Neural cell (in vitro differentiated cells): ENCODE measurements around the gene CDX1. TPM values are rescaled to one million over a fixed set of nuclear protein-coding genes. Genes with fewer than 3 reads are reported as not detected.

Experiments used
- H2AFZ ChIP-seq: fragments of 200-600, 300-800 bp; sonication (generic), shearing (Covaris generic); 2 replicates; pipeline ENCODE4 v1.6.0; 2014; ENCODE audit warnings: low read depth, mild to moderate bottlenecking, antibody characterized with exemption, low read length, moderate library complexity
- H3F3A ChIP-seq: fragments of 200-600 bp; shearing (Covaris generic); 2 replicates; pipeline ENCODE4 v1.6.1; 2016; ENCODE audit warnings: mild to moderate bottlenecking, moderate library complexity, mixed read lengths, antibody characterized with exemption, low read length; ENCODE audit not compliant: insufficient read depth, poor library complexity, severe bottlenecking
- H3K27ac ChIP-seq: fragments of 200-600, 300-800 bp; sonication (generic), shearing (Covaris generic); 2 replicates; pipeline ENCODE4 v1.5.1; 2014; ENCODE audit warnings: mild to moderate bottlenecking, low read length, moderate library complexity
- H3K27me3 ChIP-seq: fragments of 300-800, 200-600 bp; sonication (generic), shearing (Covaris generic); 2 replicates; pipeline ENCODE4 v1.6.0; 2014; ENCODE audit warnings: mild to moderate bottlenecking, low read depth, low read length, moderate library complexity; ENCODE audit not compliant: insufficient read depth
- H3K36me3 ChIP-seq: fragments of 300-800, 200-600 bp; sonication (generic), shearing (Covaris generic); 2 replicates; pipeline ENCODE4 v1.5.1; 2014; ENCODE audit warnings: mild to moderate bottlenecking, antibody characterized with exemption, low read length, moderate library complexity; ENCODE audit not compliant: insufficient read depth
- H3K4me2 ChIP-seq: fragments of 300-800, 200-600 bp; sonication (generic), shearing (Covaris generic); 2 replicates; pipeline ENCODE4 v1.6.0; 2014; ENCODE audit warnings: mild to moderate bottlenecking, low read length
- H3K4me3 ChIP-seq: fragments of 300-800, 200-600 bp; sonication (generic), shearing (Covaris generic); 2 replicates; pipeline ENCODE4 v1.5.1; 2014; ENCODE audit warnings: mild to moderate bottlenecking, low read length, moderate library complexity
- H3K79me2 ChIP-seq: fragments of 200-600 bp; shearing (Covaris generic); replicated peaks from 2 replicates; pipeline ENCODE4 v1.6.0; 2014; ENCODE audit warnings: mild to moderate bottlenecking, low read length, moderate library complexity; ENCODE audit not compliant: insufficient read depth
- H3K9ac ChIP-seq: fragments of 300-800, 200-600 bp; sonication (generic), shearing (Covaris generic); 2 replicates; pipeline ENCODE4 v1.6.1; 2016; ENCODE audit warnings: mild to moderate bottlenecking, low read length, mixed read lengths
- H3K9me2 ChIP-seq: fragments of 200-600 bp; shearing (Covaris generic); 2 replicates; pipeline ENCODE4 v1.6.1; 2016; ENCODE audit warnings: mild to moderate bottlenecking, low read length, mixed read lengths; ENCODE audit not compliant: insufficient read depth
- H3K9me3 ChIP-seq: fragments of 200-600, 300-800 bp; sonication (generic), shearing (Covaris generic); 2 replicates; pipeline ENCODE4 v1.6.1; 2016; ENCODE audit warnings: mild to moderate bottlenecking, mixed run types, low read length, moderate library complexity, mixed read lengths
- H4K20me1 ChIP-seq: fragments of 200-600 bp; shearing (Covaris generic); 2 replicates; pipeline ENCODE4 v1.6.1; 2016; ENCODE audit warnings: mild to moderate bottlenecking, mixed run types; ENCODE audit not compliant: insufficient read depth
- CTCF ChIP-seq: fragments of 450-650 bp; IDR thresholded peaks from 2 replicates; pipeline ENCODE4 v1.5.1; 2014; ENCODE audit warnings: antibody characterized with exemption, mild to moderate bottlenecking, moderate library complexity; ENCODE audit not compliant: poor library complexity, severe bottlenecking
- EP300 ChIP-seq: fragments of 450-650 bp; conservative IDR thresholded peaks from 2 replicates; pipeline ENCODE4 v1.6.1; 2014; ENCODE audit warnings: antibody characterized with exemption, mild to moderate bottlenecking, moderate library complexity; ENCODE audit not compliant: poor library complexity, severe bottlenecking
- EZH2 ChIP-seq: fragments of 200-600, 300-800 bp; shearing (Covaris generic), sonication (generic); IDR thresholded peaks from 2 replicates; pipeline ENCODE4 v1.6.1; 2014; ENCODE audit warnings: antibody characterized with exemption, low read length, borderline replicate concordance, mild to moderate bottlenecking; ENCODE audit not compliant: insufficient read depth, poor library complexity, severe bottlenecking
- MXI1 ChIP-seq: fragments of 450-650 bp; conservative IDR thresholded peaks from 2 replicates; pipeline ENCODE4 v1.6.1; 2014; ENCODE audit warnings: antibody characterized with exemption, mild to moderate bottlenecking; ENCODE audit not compliant: poor library complexity, severe bottlenecking
- POLR2AphosphoS5 ChIP-seq: IDR thresholded peaks from 2 replicates; pipeline ENCODE4 v1.6.1; 2012
- RAD21 ChIP-seq: fragments of 450-650 bp; conservative IDR thresholded peaks from 2 replicates; pipeline ENCODE4 v1.6.1; 2014; ENCODE audit warnings: antibody characterized with exemption, mild to moderate bottlenecking, moderate library complexity
- SMC3 ChIP-seq: fragments of 450-650 bp; conservative IDR thresholded peaks from 2 replicates; pipeline ENCODE4 v1.6.1; 2014; ENCODE audit warnings: antibody characterized with exemption, mild to moderate bottlenecking, moderate library complexity; ENCODE audit not compliant: poor library complexity
- TAF1 ChIP-seq: IDR thresholded peaks from 2 replicates; pipeline ENCODE4 v1.6.1; 2012; ENCODE audit warnings: low read depth
- polyA plus RNA-seq: library from polyadenylated mRNA; depleted of rRNA; stranded (reverse); fragments of >200 nt; gene quantifications from 2 replicates; pipeline ENCODE4 v1.2.3, GENCODE V29; 2014
- TF ChIP-seq, protein P1 (sequence below): IDR thresholded peaks from 2 replicates; pipeline ENCODE4 v1.6.1; 2012; ENCODE audit warnings: borderline replicate concordance

The CDX1 gene
- polyA plus RNA-seq, 1 donor from 2014 or later = not detected

- H3K9me2 ChIP-seq = no peaks in the 10 kb centered on the region
- H3K4me2 ChIP-seq = no peak overlapping the region
- H3K9me3 ChIP-seq = no peaks in the 10 kb centered on the region
- H3K4me3 ChIP-seq = no peak overlapping the region
- no peak overlapping the region for H2AFZ ChIP-seq
- no peak overlapping the region for H3K9ac ChIP-seq
- H3K79me2 ChIP-seq = no peaks in the 10 kb centered on the region
- H3K27me3 ChIP-seq = peaks cover 31% of the 10 kb centered on the region
- no peak overlapping the region for H3K27ac ChIP-seq
- no peaks in the 10 kb centered on the region for H3F3A ChIP-seq
- no peaks in the 10 kb centered on the region for H4K20me1 ChIP-seq
- no peaks in the 10 kb centered on the region for H3K36me3 ChIP-seq
- TF ChIP-seq, protein P1, sequence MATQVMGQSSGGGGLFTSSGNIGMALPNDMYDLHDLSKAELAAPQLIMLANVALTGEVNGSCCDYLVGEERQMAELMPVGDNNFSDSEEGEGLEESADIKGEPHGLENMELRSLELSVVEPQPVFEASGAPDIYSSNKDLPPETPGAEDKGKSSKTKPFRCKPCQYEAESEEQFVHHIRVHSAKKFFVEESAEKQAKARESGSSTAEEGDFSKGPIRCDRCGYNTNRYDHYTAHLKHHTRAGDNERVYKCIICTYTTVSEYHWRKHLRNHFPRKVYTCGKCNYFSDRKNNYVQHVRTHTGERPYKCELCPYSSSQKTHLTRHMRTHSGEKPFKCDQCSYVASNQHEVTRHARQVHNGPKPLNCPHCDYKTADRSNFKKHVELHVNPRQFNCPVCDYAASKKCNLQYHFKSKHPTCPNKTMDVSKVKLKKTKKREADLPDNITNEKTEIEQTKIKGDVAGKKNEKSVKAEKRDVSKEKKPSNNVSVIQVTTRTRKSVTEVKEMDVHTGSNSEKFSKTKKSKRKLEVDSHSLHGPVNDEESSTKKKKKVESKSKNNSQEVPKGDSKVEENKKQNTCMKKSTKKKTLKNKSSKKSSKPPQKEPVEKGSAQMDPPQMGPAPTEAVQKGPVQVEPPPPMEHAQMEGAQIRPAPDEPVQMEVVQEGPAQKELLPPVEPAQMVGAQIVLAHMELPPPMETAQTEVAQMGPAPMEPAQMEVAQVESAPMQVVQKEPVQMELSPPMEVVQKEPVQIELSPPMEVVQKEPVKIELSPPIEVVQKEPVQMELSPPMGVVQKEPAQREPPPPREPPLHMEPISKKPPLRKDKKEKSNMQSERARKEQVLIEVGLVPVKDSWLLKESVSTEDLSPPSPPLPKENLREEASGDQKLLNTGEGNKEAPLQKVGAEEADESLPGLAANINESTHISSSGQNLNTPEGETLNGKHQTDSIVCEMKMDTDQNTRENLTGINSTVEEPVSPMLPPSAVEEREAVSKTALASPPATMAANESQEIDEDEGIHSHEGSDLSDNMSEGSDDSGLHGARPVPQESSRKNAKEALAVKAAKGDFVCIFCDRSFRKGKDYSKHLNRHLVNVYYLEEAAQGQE = no peak
- TF ChIP-seq CTCF = no peak
These were observed 903 bp downstream of the CDX1 start for GRCh38 chr5:150167512-150167850.

DNA sequence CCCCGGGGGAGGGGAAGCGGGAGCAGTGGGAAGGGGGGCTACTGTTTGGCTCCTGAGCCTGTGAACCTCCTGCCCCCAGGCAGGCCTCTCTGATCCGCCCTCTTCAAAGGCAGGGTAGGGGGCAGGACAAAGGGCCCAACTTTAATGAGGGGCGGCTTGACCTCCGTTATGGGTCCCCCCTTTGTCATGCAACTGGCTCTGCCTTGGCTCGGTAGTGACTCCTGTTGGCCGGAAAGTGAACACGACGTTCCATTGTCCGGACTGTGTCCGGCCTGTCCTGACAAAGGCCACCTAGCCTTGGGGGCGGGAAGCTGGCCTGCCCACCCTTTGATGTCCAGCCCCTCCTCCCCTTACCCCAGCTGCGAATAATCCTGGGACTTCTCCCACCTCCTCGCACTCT, 1.3 kb downstream of the CDX1 start:
- Histone ChIP-seq H3K4me3 (no peak overlapping the region), H3K79me2 (no peaks in the 10 kb centered on the region), H3F3A (no peaks in the 10 kb centered on the region), H3K4me2 (no peak overlapping the region), H2AFZ (no peak overlapping the region), H3K9me2 (no peaks in the 10 kb centered on the region), H3K27ac (no peak overlapping the region), H3K9me3 (no peaks in the 10 kb centered on the region), H3K9ac (no peak overlapping the region), H4K20me1 (no peaks in the 10 kb centered on the region), H3K36me3 (no peaks in the 10 kb centered on the region), H3K27me3 (peaks cover 31% of the 10 kb centered on the region)
- TF ChIP-seq SMC3 (no peak), RAD21 (no peak), POLR2AphosphoS5 (no peak), CTCF (no peak), EZH2 (no peak), TAF1 (no peak), EP300 (no peak), MXI1 (no peak)
- TF ChIP-seq, protein P1 = no peak
